HG02973 (cell line): ENCODE data around the gene PTPRN2.

Experiments used
- ATAC-seq: cut with Tn5 transposase; IDR thresholded peaks from one replicate; pipeline ENCODE4 v1.9.1; 2021; ENCODE audit warnings: moderate library complexity; ENCODE audit not compliant: unreplicated experiment

Gene PTPRN2

GRCh38 chr7:158447506-158448171 is 140.0 kb downstream of the PTPRN2 start:
- no peak for ATAC-seq

GRCh38 chr7:158447151-158447505 is 140.5 kb downstream of the PTPRN2 start:
- no peak for ATAC-seq

- no peak for ATAC-seq
Observed at GRCh38 chr7:158446706-158447105, 140.9 kb downstream of the PTPRN2 start.

- ATAC-seq = no peak
Observed at GRCh38 chr7:158446281-158446680, 141.3 kb downstream of the PTPRN2 start.

GRCh38 chr7:158445421-158446175 is 142.0 kb downstream of the PTPRN2 start:
- no peak for ATAC-seq

GRCh38 chr7:158444501-158445420 is 142.9 kb downstream of the PTPRN2 start:
- ATAC-seq = no peak

- ATAC-seq = no peak
Observed at GRCh38 chr7:158443688-158444483, 143.7 kb downstream of the PTPRN2 start.

GRCh38 chr7:158443014-158443687 is 144.5 kb downstream of the PTPRN2 start:
- ATAC-seq = no peak

GRCh38 chr7:158442260-158442659 is 145.4 kb downstream of the PTPRN2 start:
- ATAC-seq = no peak

- ATAC-seq = no peak
Observed at GRCh38 chr7:158439035-158439434, 148.6 kb downstream of the PTPRN2 start.

- ATAC-seq = no peak
Observed at GRCh38 chr7:158432369-158433341, 155.0 kb downstream of the PTPRN2 start.

GRCh38 chr7:158431941-158432347 is 155.7 kb downstream of the PTPRN2 start:
- ATAC-seq = no peak

- ATAC-seq = no peak
Observed at GRCh38 chr7:158431055-158431940, 156.3 kb downstream of the PTPRN2 start.

- no peak for ATAC-seq
Observed at GRCh38 chr7:158430308-158431034, 157.2 kb downstream of the PTPRN2 start.

- ATAC-seq = no peak
Observed at GRCh38 chr7:158428837-158429753, 158.5 kb downstream of the PTPRN2 start.

- no peak for ATAC-seq
Observed at GRCh38 chr7:158428131-158428836, 159.3 kb downstream of the PTPRN2 start.
